ENCODE results near the gene NBEA.
"Not testable (repeated sequence)": the region's sequence is repeated elsewhere in the genome, so short reads cannot be mapped to it uniquely, and the experiment has no call there.

Gene NBEA

GRCh38 chr13:35600137-35600536 is 658.1 kb downstream of the NBEA start:
- no peak for FAIRE-seq

DNA sequence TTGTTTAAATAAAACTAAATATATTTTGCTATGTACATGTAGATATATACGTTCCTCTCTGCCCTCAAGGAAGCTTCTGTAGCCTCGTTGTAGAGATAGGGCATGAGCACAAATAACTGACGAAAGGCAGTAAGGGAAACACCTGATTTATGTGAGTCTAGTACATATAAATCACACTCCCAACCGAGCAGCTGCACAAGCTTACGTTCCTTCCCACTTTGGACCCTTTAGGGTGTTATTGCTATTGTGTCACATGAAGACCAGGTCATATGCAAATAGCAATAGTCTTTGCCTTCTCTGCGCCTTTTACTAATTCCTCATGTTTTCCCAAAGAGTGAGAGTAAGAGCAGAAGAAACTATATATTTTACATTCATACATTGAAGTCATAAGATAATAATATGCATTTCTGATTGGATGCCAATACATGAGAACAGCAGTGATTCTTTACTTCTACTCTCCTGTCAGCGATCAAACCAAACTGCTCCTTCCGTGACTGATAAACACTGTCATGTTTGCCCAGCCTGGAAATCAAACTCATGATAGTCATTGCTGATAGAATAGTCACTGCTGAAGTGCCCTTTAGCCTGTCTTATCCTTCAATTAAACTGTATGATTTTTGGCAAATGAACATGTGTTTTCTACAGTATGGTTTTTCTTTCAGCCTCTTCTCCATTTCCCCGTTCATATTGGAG is 661.7 kb downstream of the NBEA start:
- no peak for FAIRE-seq

DNA sequence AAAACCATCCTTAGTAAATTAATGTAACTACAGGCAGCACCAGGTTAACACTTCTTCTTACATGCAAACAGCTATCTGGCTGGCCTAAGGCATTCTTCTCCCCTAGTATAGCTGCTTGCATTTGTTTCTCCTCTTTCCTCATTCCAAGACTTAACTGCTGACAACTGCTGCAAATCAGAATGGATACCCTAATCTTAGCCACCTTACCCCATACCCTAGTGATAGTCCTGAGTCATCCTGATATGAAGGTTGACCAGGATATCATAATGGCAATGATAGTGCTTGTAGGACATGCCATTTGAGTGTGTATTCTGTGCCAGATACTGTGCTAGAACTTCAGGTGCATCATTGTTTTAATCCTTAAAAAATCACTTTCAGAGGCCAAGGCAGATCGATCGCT is 672.6 kb downstream of the NBEA start:
- no peak for FAIRE-seq

- no peak for FAIRE-seq
Measured at GRCh38 chr13:35617420-35617819, 675.4 kb downstream of the NBEA start.

- no peak for FAIRE-seq
Measured at GRCh38 chr13:35618565-35619083, 676.6 kb downstream of the NBEA start.

GRCh38 chr13:35621989-35622388 is 679.9 kb downstream of the NBEA start:
- no peak for FAIRE-seq

DNA sequence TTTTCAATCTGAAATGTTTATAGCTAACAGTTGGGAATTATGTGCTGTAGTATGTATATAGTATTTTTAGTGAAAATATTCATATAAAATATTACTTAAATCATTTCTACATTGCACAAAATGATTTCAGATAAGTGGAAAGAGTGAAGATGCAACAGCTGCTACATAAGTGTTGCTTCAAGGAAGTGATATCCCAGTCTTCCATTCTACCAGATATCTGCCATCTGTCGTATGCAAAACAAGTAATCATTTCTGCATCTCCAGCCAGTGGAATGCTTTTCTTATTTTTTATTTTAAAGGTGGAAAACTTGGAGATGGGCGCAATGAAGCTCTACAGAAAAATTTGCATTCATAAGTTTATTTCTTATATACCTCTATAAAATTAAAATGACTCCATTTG is 687.0 kb downstream of the NBEA start:
- no peak for FAIRE-seq

GRCh38 chr13:35630551-35631275 is 688.6 kb downstream of the NBEA start:
- no peak for FAIRE-seq

GRCh38 chr13:35631666-35632065 is 689.6 kb downstream of the NBEA start:
- no peak for FAIRE-seq

- no peak for FAIRE-seq
Measured at GRCh38 chr13:35643625-35644024, 701.6 kb downstream of the NBEA start.

DNA sequence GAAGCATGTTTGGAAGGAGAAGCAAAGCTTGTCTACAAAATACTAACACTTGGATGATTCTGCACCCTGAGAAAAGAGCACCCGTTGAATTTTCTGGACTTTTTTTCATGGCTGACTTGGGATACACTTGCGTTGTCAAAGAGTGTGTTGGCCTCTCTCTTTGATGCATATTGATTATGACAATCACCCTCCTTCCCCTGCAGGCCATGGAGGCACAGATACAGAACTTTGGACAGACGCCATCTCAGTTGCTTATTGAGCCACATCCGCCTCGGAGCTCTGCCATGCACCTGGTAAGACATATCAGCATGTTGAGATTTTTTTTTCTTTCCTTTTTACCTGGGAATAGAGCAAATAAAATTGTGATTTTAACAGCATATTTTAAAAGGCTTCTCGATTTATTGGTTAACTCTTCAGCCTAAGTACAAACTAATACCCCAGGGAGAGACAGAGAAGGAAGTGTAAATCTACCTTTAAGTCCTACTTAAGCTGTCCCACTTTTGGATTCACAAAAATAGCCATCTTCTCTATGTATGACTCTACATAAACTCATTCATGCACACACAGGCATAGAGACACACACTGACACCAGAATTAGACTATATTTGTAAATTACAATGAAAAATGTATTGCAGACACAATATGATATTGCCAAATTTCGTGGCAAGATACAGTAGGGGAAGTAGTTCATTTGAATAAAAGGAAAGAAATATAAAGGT is 704.1 kb downstream of the NBEA start:
- no peak for FAIRE-seq

DNA sequence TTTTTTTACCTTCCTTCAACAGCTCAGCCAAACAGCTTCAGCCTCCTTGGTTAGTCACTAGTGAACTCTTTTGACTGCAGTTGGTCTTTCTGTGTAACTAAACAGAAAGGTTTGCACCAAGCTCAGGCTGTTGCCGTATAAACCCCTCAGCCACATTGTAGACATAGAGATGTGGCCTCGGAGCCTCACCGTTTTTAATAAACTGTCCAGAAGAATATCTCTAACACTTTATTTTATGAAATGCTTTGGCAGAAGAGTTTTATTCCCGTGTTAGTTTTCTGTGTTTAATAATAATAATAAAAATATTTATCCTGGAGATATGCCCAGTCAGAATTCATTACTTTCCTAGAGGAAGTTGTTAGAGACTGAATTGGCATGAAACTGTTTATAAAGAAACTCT is 706.1 kb downstream of the NBEA start:
- no peak for FAIRE-seq

- no peak for FAIRE-seq
Measured at GRCh38 chr13:35649162-35649561, 707.1 kb downstream of the NBEA start.

DNA sequence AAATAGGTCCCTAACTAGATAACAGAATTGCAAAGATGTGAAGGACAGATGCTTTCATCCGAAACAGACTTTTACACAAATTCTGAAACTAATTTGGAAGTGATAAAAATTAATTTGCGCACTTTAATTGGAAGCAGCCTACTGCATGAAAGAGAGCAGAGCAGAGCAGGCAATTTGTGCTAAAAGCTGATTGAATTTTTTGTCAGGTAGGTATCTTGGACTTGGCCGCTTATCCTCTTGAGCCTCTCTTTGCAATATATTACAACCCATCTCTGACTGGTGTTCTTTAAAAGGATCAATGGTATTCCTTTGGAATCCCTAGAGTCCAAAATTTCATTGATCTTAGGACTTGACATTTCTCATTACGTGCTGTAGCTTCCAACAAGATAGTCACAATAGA is 717.7 kb downstream of the NBEA start:
- no peak for FAIRE-seq

GRCh38 chr13:35664747-35665146 is 722.7 kb downstream of the NBEA start:
- FAIRE-seq = no peak

GRCh38 chr13:35669321-35669720 is 727.3 kb downstream of the NBEA start:
- FAIRE-seq = no peak

- no peak for FAIRE-seq
Measured at GRCh38 chr13:35672611-35673010, 730.5 kb downstream of the NBEA start.

DNA sequence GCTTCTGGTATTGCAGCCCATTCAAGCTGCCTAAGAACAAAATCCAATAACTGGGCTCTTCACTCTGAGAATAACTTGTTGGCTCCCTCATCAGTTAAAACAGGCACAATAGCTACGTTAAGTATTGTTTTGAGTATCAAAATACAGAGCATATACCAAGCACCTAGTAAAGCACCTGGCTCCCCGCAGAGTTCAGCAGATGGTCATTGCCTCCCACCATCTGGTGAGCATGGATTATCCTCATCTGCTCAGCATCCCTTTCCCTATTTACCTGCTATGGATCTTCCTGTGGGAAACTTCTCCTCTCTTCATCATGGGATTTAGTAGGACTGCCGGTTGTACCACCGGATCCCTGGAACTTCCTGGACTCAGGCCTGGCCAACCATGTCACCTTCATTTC is 733.6 kb downstream of the NBEA start:
- no peak for FAIRE-seq

DNA sequence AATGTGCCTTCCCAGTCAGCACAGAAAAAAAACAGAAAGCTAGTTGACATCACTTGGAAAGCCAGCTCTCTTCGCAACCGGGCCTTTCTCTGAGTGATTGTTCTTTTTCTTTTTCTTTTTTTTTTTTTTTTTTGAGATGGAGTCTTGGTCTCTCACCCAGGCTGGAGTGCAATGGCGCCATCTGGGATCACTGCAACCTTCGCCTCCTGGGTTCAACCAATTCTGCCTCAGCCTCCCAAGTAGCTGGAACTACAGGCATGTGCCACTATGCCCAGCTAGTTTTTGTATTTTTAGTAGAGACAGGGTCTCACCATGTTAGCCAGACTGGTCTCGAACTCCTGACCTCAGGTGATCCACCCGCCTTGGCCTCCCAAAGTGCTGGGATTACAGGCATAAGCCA is 735.8 kb downstream of the NBEA start:
- FAIRE-seq = not testable (repeated sequence)

- no peak for FAIRE-seq
Measured at GRCh38 chr13:35681685-35682084, 739.6 kb downstream of the NBEA start.

GRCh38 chr13:35684432-35684831 is 742.4 kb downstream of the NBEA start:
- FAIRE-seq = no peak

- no peak for FAIRE-seq
Measured at GRCh38 chr13:35687336-35687735, 745.3 kb downstream of the NBEA start.

- no peak for FAIRE-seq
Measured at GRCh38 chr13:35690581-35691207, 748.6 kb downstream of the NBEA start.
